GM10248 (cell line): ENCODE results near the gene CRIP2.

Source experiments
- CTCF ChIA-PET: fragments of 300-600 bp; sonication (Branson Sonifier 250); formaldehyde crosslinking; extraction: SDS; loops from one replicate; lab custom pipeline; 2021; ENCODE audit warnings: antibody characterized with exemption; lab: Yijun Ruan, JAX
- POLR2A ChIA-PET: fragments of 350-650 bp; sonication (Branson Sonifier 250); formaldehyde crosslinking; extraction: SDS; loops from one replicate; lab custom pipeline; 2020; ENCODE audit warnings: antibody characterized with exemption; lab: Yijun Ruan, JAX
- DNase-seq: peaks from one replicate; pipeline ENCODE4 v3.0.0; 2012; ENCODE audit errors: extremely low spot score
- CTCF ChIP-seq: IDR thresholded peaks from 2 replicates; pipeline ENCODE4 v1.5.1; 2012; ENCODE audit warnings: mild to moderate bottlenecking, low read depth; ENCODE audit errors: extremely low read depth, missing control alignments, control extremely low read depth

Gene CRIP2

DNA sequence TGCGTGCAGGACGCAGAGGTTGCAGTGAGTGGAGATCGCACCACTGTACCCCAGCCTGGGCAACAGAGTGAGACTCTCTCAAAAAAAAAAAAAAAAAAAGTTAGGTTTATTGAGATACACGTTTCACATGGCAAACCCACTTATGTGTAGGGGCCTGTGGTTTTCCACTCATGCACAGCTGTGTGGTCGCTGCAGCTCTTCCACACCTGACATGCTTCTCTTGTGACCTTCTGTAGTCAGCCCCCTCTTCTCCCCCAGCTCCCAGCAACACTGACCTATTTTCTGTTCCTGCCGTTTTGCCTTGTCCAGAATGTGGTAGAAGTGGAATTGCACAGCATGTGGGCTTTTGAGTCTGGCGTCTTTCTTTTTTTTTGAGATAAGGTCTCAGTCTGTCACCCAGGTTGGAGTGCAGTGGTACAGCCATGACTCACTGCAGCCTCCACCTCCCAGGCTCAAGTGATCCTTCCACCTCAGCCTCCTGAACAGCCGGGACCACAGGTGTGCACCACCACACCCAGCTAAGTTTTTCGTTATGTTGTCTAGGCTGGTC is 46.6 kb upstream of the CRIP2 start:
- no peak for TF ChIP-seq CTCF
- ChIA-PET CTCF (interaction anchor here (0.7 to 1.6 kb wide), 3 partner anchors 10 to 21 kb away, joined by 3 to 5 read pairs (median 4); no protein-coding TSS in a partner anchor), POLR2A (no interaction called here)
- DNase-seq: no peak

DNA sequence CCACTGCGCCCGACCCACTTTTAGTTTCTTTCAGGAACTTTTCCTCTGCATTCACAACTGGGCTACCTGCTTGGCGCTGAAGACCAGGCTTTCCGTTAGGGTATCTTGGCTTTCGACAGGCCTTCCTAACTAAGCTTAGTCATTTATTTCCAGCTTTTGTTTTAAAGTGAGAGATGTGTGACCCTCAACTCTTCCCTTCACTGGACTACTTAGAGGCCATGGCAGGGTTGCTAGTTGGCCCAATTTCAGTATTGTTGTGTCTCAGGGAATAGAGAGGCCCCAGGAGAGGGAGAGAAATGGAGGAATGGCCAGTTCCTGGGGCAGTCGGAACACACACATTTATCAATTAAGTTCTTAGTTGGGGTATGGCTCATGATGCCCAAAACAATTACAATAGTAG is 44.6 kb upstream of the CRIP2 start:
- ChIA-PET CTCF (interaction anchor here (1.0 to 1.2 kb wide), 2 partner anchors 51 to 60 kb away, joined by 3 to 4 read pairs; no protein-coding TSS in a partner anchor), POLR2A (interaction anchor here (0.6 kb wide), 1 partner anchor 1711 kb away, joined by 6 read pairs; no protein-coding TSS in a partner anchor)
- no peak for TF ChIP-seq CTCF
- no peak for DNase-seq

DNA sequence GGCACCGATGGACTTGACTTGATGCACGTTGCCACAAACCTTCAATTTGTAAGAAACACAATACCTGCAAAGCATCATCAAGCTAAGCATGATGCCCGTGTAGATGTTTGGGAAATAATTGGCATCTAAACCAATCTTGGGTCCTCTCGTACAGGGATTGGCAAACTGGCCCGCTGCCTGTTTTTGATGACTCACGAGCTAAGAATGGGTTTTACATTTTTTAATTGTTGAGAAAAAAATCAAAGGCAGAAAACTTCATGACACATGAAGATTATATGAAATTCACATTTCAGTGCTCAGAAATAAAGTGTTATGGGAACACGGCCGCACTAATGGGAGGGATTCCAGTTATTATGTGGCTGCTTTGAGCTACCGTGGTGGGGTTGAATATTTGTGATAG is 44.1 kb upstream of the CRIP2 start:
- no peak for DNase-seq
- POLR2A ChIA-PET: no interaction called here

GRCh38 chr14:105431256-105431655 is 43.4 kb upstream of the CRIP2 start:
- CTCF ChIA-PET: interaction anchor here (1.2 to 1.4 kb wide), 3 partner anchors 10 to 59 kb away, joined by 3 to 4 read pairs (median 3); no protein-coding TSS in a partner anchor
- TF ChIP-seq CTCF: no peak
- POLR2A ChIA-PET: no interaction called here
- DNase-seq: no peak

More for the DNA sequence above, 44.1 kb upstream of the CRIP2 start:
- no peak for TF ChIP-seq CTCF
- CTCF ChIA-PET: interaction anchor here (1.0 to 1.4 kb wide), 4 partner anchors 9 to 59 kb away, joined by 3 to 4 read pairs (median 3); no protein-coding TSS in a partner anchor

DNA sequence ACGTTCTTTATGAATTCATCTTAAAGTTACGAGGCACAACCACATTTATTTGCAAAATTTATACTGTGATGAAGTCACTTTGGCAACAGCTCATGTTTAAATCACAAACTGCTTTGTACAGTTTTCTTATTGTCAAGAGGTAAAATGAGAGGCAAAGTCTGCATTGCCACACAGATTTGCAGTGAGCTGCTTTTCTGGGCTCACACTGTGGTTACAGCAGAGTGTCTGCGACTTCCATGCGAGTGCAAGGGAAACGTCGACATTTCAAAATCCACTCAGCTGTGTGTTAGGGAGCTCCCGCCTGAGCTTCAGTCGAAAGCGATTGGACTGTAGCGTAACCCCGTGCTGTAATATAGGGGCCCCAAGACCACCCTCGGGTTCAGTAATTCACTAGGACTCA is 42.0 kb upstream of the CRIP2 start:
- ChIA-PET POLR2A (no interaction called here), CTCF (interaction anchor here (1.2 to 1.5 kb wide), 2 partner anchors 48 to 57 kb away, joined by 3 read pairs; no protein-coding TSS in a partner anchor)

DNA sequence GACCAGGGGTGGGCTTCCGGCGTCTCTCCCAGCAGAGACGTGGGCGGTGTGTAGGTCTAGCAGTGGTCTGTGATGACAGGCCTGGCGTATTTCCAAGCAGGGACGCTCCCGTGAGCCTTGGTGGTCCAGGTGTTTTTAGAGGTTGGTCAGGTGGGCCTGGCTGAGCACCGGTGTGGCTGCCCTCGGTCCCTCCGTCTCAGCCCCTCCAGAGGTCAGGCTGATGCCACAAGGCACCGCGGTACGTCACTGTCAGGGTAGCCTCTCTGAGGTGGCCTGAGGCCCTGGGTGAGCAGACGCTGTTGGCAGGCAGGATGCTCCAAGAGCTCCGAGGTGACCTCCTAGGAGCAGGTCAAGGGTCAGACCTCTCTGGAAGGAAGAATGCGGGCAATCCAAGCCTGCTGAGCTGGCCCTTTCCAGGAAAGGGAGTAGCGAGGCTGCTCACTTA is 41.4 kb upstream of the CRIP2 start:
- POLR2A ChIA-PET: no interaction called here
- TF ChIP-seq CTCF: no peak
- CTCF ChIA-PET: interaction anchor here (1.2 to 1.4 kb wide), 2 partner anchors 48 to 984 kb away, joined by 3 read pairs; no protein-coding TSS in a partner anchor

More for the DNA sequence above, 42.0 kb upstream of the CRIP2 start:
- DNase-seq: no peak
- no peak for TF ChIP-seq CTCF

More for the DNA sequence above, 41.4 kb upstream of the CRIP2 start:
- DNase-seq: no peak
